ENCODE results near the gene SPNS2. TPM values are rescaled to one million over a fixed set of nuclear protein-coding genes. Genes with fewer than 3 reads are reported as not detected.

Gene SPNS2
- total and polyA plus RNA-seq, 10 of the 15 experiments (the other 5 are each of a cell fraction or from before 2014, with no cell fraction given) = 0.04 to 1.1 (median 0.23) TPM; not detected in 2

DNA sequence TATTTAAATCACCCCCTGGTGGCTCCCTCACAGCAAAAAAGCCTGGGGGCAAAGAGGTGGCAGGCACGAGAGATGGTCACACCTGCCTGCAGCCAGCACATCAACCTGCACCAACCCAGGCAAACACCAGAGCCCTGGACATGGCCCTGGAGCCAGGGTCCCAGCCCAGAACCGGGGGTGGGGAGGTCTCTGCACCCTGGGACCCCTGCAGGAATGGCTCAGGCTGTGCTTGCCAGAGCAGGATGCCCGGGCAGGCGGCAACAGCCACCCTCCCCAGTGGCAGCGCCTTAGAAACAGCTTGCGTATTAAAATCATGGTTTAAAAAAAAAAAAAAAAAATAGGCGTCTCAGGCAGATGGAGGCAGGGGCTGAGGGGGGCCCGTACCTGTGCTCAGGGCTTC is 40.3 kb downstream of the SPNS2 start:
- no peaks in the 10 kb centered on the region for H3K27me3 ChIP-seq (replicated peaks in 1 of 2; ENCODE audit: control insufficient read depth in 2 of 2, insufficient read depth in 2 of 2, low read length in 1 of 2)
- intact Hi-C loops (cut with micrococcal nuclease; ENCODE audit: unreplicated experiment) (no loop called here), in situ Hi-C loops (cut with MboI) (no loop called here)
- ChIA-PET POLR2A (interaction anchor here (0.6 kb wide), 1 partner anchor 163 kb away, joined by 3 read pairs; no protein-coding TSS in a partner anchor), SMC1A (ENCODE audit: uncharacterized antibody, unreplicated experiment) (no interaction called here), CTCF (no interaction called here), RAD21 (ENCODE audit: unreplicated experiment) (interaction anchor here (1.1 kb wide), 1 partner anchor 117 kb away, joined by 4 read pairs; no protein-coding TSS in a partner anchor)
- 84% methylated on average over 7 of the region's 8 CpGs for WGBS (ENCODE audit: insufficient coverage, insufficient replicate concordance, low lambda C conversion rate, missing lambda C conversion rate)
- H3K79me2 ChIP-seq (ENCODE audit: control insufficient read depth, insufficient read depth, low read length) = no peaks in the 10 kb centered on the region
- no peak overlapping the region for H3K9ac ChIP-seq (ENCODE audit: control insufficient read depth, insufficient read depth, low read length)
- BruUV-seq (replicated peaks) = no TSS peak
- H3K36me3 ChIP-seq (ENCODE audit: control insufficient read depth in 2 of 2, insufficient read depth in 2 of 2, low read length in 1 of 2) = peaks cover 0 to 37% of the 10 kb centered on the region in 2 experiments; a peak in 3 of 4 replicates
- ATAC-seq = no peak
- no peak for DNase-seq (ENCODE audit: low read depth, low spot score)
- H3K27ac ChIP-seq (ENCODE audit: control insufficient read depth, insufficient read depth) = no peak overlapping the region
- H3K4me3 ChIP-seq = no peak overlapping the region
- no peak for FAIRE-seq
- no peak overlapping the region for H2AFZ ChIP-seq (ENCODE audit: control insufficient read depth, low read depth, low read length)
- H4K20me1 ChIP-seq (ENCODE audit: control insufficient read depth, insufficient read depth) = no peaks in the 10 kb centered on the region
- no peaks in the 10 kb centered on the region for H3K4me1 ChIP-seq (ENCODE audit: control insufficient read depth, insufficient read depth, low read length)
- no peaks in the 10 kb centered on the region for H3K9me3 ChIP-seq (replicated peaks; ENCODE audit: control insufficient read depth, insufficient read depth, low read length)
- no peak overlapping the region for H3K4me2 ChIP-seq (ENCODE audit: control insufficient read depth, insufficient read depth)
- no peak for TF ChIP-seq MLLT1 (IDR thresholded peaks at IDR 0.05)
- TF ChIP-seq, protein P1, sequence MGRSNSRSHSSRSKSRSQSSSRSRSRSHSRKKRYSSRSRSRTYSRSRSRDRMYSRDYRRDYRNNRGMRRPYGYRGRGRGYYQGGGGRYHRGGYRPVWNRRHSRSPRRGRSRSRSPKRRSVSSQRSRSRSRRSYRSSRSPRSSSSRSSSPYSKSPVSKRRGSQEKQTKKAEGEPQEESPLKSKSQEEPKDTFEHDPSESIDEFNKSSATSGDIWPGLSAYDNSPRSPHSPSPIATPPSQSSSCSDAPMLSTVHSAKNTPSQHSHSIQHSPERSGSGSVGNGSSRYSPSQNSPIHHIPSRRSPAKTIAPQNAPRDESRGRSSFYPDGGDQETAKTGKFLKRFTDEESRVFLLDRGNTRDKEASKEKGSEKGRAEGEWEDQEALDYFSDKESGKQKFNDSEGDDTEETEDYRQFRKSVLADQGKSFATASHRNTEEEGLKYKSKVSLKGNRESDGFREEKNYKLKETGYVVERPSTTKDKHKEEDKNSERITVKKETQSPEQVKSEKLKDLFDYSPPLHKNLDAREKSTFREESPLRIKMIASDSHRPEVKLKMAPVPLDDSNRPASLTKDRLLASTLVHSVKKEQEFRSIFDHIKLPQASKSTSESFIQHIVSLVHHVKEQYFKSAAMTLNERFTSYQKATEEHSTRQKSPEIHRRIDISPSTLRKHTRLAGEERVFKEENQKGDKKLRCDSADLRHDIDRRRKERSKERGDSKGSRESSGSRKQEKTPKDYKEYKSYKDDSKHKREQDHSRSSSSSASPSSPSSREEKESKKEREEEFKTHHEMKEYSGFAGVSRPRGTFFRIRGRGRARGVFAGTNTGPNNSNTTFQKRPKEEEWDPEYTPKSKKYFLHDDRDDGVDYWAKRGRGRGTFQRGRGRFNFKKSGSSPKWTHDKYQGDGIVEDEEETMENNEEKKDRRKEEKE (IDR thresholded peaks at IDR 0.05) = no peak
- TF ChIP-seq MXI1 (IDR thresholded peaks at IDR 0.05; ENCODE audit: low read depth, low read length) = no peak
- TF ChIP-seq NR2C1 (IDR thresholded peaks at IDR 0.05) = no peak
- TF ChIP-seq YY1 (IDR thresholded peaks at IDR 0.05; ENCODE audit: low read depth, low read length) = no peak
- TF ChIP-seq ZBTB33 (IDR thresholded peaks at IDR 0.05) = no peak
- TF ChIP-seq E2F8 (IDR thresholded peaks at IDR 0.05; ENCODE audit: low read depth, partially characterized antibody) = no peak
- TF ChIP-seq YBX1 (IDR thresholded peaks at IDR 0.05) = no peak
- TF ChIP-seq ZNF592 (IDR thresholded peaks at IDR 0.05) = no peak
